ENCODE measurements around the gene TCF15.
"Not testable (repeated sequence)": the region's sequence is repeated elsewhere in the genome, so short reads cannot be mapped to it uniquely, and the experiment has no call there.

The TCF15 gene

GRCh38 chr20:578940-579690 lies 31.0 kb downstream of the TCF15 start:
- not testable (repeated sequence) for DNase-seq (ENCODE audit: low read depth in 2 of 2)

GRCh38 chr20:577167-577791 lies 32.8 kb downstream of the TCF15 start:
- no peak for DNase-seq (ENCODE audit: low read depth in 2 of 2)

- DNase-seq (ENCODE audit: low read depth in 2 of 2) = no peak
Observed at GRCh38 chr20:576156-576555, 34.0 kb downstream of the TCF15 start.

GRCh38 chr20:575230-575629 lies 34.9 kb downstream of the TCF15 start:
- no peak for DNase-seq (ENCODE audit: low read depth in 2 of 2)

- DNase-seq (ENCODE audit: low read depth in 2 of 2) = no peak
Observed at GRCh38 chr20:574297-574942, 35.7 kb downstream of the TCF15 start.

GRCh38 chr20:573414-574296 lies 36.5 kb downstream of the TCF15 start:
- no peak for DNase-seq (ENCODE audit: low read depth in 2 of 2)

GRCh38 chr20:572727-573126 lies 37.4 kb downstream of the TCF15 start:
- DNase-seq (ENCODE audit: low read depth in 2 of 2) = no peak

GRCh38 chr20:571754-572441 lies 38.2 kb downstream of the TCF15 start:
- DNase-seq (ENCODE audit: low read depth in 2 of 2) = no peak

- no peak for DNase-seq (ENCODE audit: low read depth in 2 of 2)
Observed at GRCh38 chr20:568673-569415, 41.3 kb downstream of the TCF15 start.

GRCh38 chr20:568097-568652 lies 41.9 kb downstream of the TCF15 start:
- DNase-seq (ENCODE audit: low read depth in 2 of 2) = no peak

- no peak for DNase-seq (ENCODE audit: low read depth in 2 of 2)
Observed at GRCh38 chr20:564192-564591, 45.9 kb downstream of the TCF15 start.

GRCh38 chr20:563187-563586 lies 46.9 kb downstream of the TCF15 start:
- no peak for DNase-seq (ENCODE audit: low read depth in 2 of 2)

GRCh38 chr20:562232-562897 lies 47.7 kb downstream of the TCF15 start:
- DNase-seq (ENCODE audit: low read depth in 2 of 2) = no peak

GRCh38 chr20:561437-562231 lies 48.5 kb downstream of the TCF15 start:
- DNase-seq (ENCODE audit: low read depth in 2 of 2) = peak; percentile 9 to 15

GRCh38 chr20:560680-561079 lies 49.4 kb downstream of the TCF15 start:
- DNase-seq (ENCODE audit: low read depth in 2 of 2) = no peak

- DNase-seq (ENCODE audit: low read depth in 2 of 2) = no peak
Observed at GRCh38 chr20:558117-558516, 52.0 kb downstream of the TCF15 start.

- DNase-seq (ENCODE audit: low read depth in 2 of 2) = no peak
Observed at GRCh38 chr20:556984-557383, 53.1 kb downstream of the TCF15 start.

GRCh38 chr20:555976-556385 lies 54.1 kb downstream of the TCF15 start:
- no peak for DNase-seq (ENCODE audit: low read depth in 2 of 2)

All from fibroblast of skin of left biceps (primary cell).